GM12875 (cell line): ENCODE measurements around the gene SULT4A1.

Experiments used
- H3K4me3 ChIP-seq: one replicate; pipeline ENCODE4 v1.5.1; 2011; ENCODE audit warnings: low read depth, low read length, control low read depth
- TF ChIP-seq, protein P1 (sequence below): IDR thresholded peaks from 2 replicates; pipeline ENCODE4 v1.5.1; 2011; ENCODE audit warnings: low read depth, mild to moderate bottlenecking, control low read depth, inconsistent platforms, low read length, moderate library complexity, borderline replicate concordance; ENCODE audit not compliant: insufficient read depth

The SULT4A1 gene

DNA sequence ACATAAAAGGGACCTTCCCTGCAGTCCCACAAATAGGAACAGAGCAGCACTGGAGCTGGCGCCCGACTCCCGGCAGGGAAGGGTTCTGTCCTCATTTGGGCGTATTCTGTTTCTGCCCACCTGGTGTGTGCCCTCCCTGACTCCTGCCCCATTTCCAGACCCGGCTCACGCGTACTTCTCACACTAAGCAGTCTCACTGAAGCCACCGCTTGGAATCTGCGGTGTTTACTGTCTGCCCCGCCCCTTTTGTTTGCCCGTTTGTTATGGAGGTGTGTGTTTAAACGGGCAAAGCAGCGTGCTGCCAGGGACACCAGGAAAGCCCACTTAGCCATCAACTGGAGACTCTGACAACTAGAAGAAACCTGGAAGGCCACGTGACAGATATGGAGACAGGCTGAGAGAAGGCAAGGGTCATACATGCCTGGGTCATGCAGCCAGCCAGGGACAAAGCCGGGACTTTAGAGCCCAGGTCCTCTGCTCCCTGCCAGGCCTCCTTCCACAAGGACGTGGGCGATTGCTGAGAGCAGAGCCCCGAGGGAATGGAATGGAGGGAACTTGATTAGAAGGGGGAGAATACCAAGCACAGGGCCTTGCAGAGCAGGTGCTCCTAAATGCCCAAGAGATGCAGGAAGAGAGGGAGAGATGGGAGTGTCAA, 41.5 kb downstream of the SULT4A1 start:
- TF ChIP-seq, protein P1, sequence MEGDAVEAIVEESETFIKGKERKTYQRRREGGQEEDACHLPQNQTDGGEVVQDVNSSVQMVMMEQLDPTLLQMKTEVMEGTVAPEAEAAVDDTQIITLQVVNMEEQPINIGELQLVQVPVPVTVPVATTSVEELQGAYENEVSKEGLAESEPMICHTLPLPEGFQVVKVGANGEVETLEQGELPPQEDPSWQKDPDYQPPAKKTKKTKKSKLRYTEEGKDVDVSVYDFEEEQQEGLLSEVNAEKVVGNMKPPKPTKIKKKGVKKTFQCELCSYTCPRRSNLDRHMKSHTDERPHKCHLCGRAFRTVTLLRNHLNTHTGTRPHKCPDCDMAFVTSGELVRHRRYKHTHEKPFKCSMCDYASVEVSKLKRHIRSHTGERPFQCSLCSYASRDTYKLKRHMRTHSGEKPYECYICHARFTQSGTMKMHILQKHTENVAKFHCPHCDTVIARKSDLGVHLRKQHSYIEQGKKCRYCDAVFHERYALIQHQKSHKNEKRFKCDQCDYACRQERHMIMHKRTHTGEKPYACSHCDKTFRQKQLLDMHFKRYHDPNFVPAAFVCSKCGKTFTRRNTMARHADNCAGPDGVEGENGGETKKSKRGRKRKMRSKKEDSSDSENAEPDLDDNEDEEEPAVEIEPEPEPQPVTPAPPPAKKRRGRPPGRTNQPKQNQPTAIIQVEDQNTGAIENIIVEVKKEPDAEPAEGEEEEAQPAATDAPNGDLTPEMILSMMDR, result no peak
- H3K4me3 ChIP-seq, result no peak overlapping the region

DNA sequence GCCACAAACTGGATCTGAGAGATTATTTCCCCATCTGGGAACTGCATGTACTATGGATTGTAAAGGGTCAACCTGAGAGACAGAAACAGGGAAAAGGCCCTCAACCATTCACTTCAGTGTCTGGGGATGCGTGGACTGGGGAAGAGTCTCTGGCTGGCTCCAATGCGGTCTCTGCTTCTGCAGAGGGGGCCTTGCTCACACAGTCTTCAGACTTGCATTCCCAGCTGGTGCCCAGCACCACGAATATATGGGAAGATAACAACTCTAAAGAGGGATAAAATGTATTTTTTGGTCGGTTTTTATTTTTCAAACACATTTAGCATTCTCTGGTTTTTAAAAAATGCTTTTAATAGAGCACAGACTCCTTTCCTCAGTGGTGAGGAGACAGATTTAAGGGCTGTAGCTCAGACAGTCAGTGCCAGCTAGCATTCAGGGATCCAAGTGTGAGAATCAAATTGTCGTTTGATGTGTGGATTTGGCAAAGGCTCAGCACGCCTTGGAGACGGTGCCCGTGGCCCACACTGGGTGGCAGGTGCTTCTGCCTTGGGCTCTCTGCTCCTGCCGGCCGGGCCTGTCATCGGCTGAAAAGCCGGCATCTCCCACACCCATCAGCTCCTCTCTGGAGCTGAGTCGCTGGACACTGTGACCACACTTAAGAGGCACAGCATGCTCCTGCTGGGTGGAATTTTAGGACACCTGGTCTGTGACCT, 42.2 kb downstream of the SULT4A1 start:
- TF ChIP-seq, protein P1, result no peak
- H3K4me3 ChIP-seq, result no peak overlapping the region

DNA sequence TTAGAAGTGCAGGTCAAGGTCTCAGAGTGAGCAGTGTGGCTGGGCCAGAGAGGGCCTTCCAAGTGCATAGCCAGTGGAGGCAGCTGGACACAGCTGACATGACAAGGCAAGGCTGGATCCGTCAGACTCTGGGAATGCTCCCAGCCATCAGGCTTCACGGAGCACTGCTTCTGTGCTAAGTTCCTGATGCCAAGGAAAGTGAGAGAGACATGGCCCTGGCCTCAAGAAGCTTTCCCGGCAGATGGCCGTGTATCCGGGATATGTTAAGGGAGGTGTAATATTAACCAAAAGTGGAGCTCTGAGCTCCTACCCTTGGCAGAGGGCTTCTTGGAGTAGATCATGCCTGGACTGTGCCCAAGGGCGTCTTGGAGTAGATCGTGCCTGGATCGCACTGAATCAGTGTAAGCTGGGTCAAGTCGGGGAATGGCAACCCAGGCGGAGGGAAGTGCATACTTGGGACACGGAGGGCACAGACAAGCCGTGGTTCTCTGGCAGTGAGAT, 42.8 kb downstream of the SULT4A1 start:
- H3K4me3 ChIP-seq, result no peak overlapping the region
- TF ChIP-seq, protein P1, result no peak

DNA sequence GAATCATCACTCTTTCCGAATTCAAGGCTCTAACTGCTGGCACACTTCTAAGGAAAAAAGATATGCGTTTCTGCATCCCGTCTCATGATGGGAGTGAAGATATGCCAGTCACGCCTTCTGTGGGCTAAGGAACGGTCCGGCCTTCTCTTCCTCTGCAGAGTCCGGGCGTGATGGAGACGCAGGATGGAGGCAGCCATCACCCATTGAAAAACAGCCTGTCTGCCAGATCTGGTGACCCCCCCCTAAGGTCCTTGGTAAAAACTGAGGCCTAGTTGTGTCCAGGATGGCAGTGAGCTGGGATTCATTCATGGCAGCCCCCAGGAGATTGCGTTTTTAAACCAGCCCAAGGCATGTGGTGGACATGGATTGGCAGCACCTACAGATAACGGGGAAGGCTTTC, 43.3 kb downstream of the SULT4A1 start:
- TF ChIP-seq, protein P1, result no peak

DNA sequence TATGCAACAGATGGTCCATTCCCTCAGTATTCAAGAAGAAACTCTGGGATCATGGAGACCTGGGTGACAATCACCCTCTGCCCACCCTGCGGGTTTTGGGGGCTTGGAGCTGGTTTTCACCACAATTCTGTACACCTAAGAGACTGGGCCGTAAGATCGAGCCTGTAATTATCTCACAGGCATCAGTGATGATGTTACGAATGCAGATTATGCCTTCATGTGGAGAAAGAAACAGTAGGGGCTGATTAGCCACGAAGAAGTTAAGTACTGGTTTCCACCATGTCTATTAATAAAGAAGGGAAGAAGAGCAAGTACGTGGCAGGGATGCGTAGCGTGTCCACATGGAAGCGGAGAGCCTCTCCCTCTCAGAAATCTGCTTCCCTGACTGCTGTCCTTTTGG, 44.9 kb downstream of the SULT4A1 start:
- TF ChIP-seq, protein P1, result no peak
- H3K4me3 ChIP-seq, result no peak overlapping the region

More for the DNA sequence above, 43.3 kb downstream of the SULT4A1 start:
- no peak overlapping the region for H3K4me3 ChIP-seq

DNA sequence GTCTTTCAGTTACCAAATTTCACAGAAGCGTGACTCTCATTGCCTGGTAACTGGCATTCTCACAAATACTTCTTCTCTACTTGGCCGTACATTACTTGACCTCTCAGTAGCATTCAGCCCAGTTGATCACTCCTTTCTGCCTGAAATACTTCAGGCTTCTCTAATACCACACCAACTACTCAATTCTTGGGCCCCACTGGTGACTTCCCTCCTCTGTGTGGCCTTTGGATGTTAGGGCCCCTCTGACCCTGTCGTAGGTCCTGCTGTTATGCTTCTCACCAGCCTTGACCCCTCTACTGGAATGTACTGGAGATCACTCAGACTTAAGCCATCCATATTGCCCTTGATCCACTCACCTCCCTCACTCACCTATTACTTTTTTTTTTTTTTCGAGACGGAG, 48.0 kb downstream of the SULT4A1 start:
- no peak overlapping the region for H3K4me3 ChIP-seq
- TF ChIP-seq, protein P1, result no peak

DNA sequence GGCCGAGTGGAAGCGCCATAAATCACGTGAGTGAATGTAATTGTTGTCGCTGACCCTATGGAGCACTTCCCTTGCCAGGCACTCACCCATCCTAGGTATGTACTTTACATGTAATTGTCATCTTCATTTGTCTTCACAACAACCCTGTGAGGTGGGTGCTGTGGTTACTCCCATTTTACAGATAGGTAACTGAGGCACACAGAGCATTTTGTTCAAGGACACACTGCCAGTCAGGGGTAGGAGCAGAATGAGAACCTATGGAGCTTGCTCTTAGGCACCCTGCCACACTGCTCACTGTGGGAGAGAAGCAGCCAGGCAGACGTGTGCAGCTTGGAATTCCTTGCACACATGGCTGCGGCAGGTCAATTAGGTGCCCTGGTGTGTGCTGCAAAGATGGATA, 49.4 kb downstream of the SULT4A1 start:
- TF ChIP-seq, protein P1, result no peak
- peak overlapping the region; percentile 97 for H3K4me3 ChIP-seq
